SK-N-SH treated with all-trans-retinoic acid at 6 μM for 48 hours (cell line): ENCODE data around the gene HECTD4.

Source experiments
- ISL1 ChIP-seq: fragments of 250-450 bp; sonication (Bioruptor Pico); IDR thresholded peaks from 2 replicates; pipeline ENCODE4 v2.1.2; 2022; ENCODE audit warnings: mild to moderate bottlenecking, moderate library complexity
- PATZ1 ChIP-seq: fragments of 250-450 bp; sonication (Bioruptor Pico); IDR thresholded peaks from 2 replicates; pipeline ENCODE4 v1.8.0; 2020; ENCODE audit warnings: mild to moderate bottlenecking, moderate library complexity, borderline replicate concordance
- PPARA ChIP-seq: fragments of 250-450 bp; sonication (Bioruptor Pico); IDR thresholded peaks from 2 replicates; pipeline ENCODE4 v1.5.0; 2020; ENCODE audit warnings: mild to moderate bottlenecking, borderline replicate concordance
- RARB ChIP-seq: fragments of 250-450 bp; sonication (Bioruptor Pico); IDR thresholded peaks from 2 replicates; pipeline ENCODE4 v1.8.0; 2021; ENCODE audit warnings: mild to moderate bottlenecking, moderate library complexity
- TCF4 ChIP-seq: fragments of 250-450 bp; sonication (Bioruptor Pico); IDR thresholded peaks from 2 replicates; pipeline ENCODE4 v1.8.0; 2021; ENCODE audit warnings: mild to moderate bottlenecking, moderate library complexity, borderline replicate concordance
- ZFP3 ChIP-seq: fragments of 250-450 bp; sonication (Bioruptor Pico); IDR thresholded peaks from 2 replicates; pipeline ENCODE4 v1.5.0; 2020; ENCODE audit warnings: mild to moderate bottlenecking, moderate library complexity
- ZFP30 ChIP-seq: fragments of 450-650 bp; formaldehyde crosslinking; IDR thresholded peaks from 2 replicates; pipeline ENCODE4 v1.5.0; 2022; ENCODE audit warnings: mild to moderate bottlenecking, moderate library complexity

DNA sequence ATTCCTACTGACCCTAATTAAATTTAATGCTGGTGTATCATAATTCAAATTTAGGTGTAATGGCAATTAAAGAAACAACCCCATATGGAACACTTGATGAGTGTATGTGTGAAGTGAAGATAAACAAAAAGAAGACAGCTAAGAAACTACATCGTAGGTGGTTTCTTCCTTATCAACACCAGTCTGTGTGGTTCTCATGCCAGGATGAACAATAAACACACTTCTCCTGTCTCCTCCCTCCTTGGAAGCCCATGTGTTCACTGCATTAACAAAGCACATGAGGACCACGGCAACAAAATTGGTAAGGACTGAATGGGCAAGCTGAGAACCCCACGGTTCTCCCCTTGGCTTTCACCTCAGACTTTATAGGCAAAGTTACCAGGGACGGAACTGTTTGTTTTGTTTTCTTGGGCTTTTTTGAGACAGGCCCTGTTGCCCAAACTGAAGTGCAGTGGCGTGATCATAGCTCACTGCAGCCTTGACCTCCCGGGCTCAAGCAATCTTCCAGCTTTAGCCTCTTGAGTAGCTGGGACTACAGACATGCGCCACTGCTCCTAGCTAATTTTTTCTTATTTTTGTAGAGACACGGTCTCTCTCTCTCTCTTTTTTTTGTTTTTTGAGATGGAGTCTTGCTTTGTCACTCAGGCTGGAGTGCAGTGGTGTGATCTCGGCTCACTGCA, 185.9 kb downstream of the HECTD4 start:
- TF ChIP-seq ZFP3: no peak
- TF ChIP-seq PATZ1 (CRISPR knock-in tag): no peak
- no peak for TF ChIP-seq PPARA (CRISPR knock-in tag)
- no peak for TF ChIP-seq TCF4 (CRISPR knock-in tag)
- no peak for TF ChIP-seq ZFP30 (CRISPR knock-in tag)
- no peak for TF ChIP-seq RARB (CRISPR knock-in tag)
- TF ChIP-seq ISL1 (CRISPR knock-in tag): no peak
